AG04450 (cell line): ENCODE results near the gene TRIM29. TPM values are rescaled to one million over a fixed set of nuclear protein-coding genes. Genes with fewer than 3 reads are reported as not detected.

Source experiments
- CTCF ChIA-PET: fragments of 300-600, 350-600 bp; formaldehyde crosslinking; extraction: SDS; loops from one replicate; lab custom pipeline; 2022; ENCODE audit warnings: antibody characterized with exemption, inconsistent platforms; lab: Charles Lee
- POLR2A ChIA-PET: fragments of 350-600 bp; formaldehyde crosslinking; extraction: SDS; loops from one replicate; lab custom pipeline; 2021; ENCODE audit warnings: antibody characterized with exemption, inconsistent platforms; lab: Yijun Ruan, JAX
- DNase-seq: peaks from one replicate; pipeline ENCODE4 v3.0.0-alpha.2; 2011; ENCODE audit warnings: low read depth, low spot score
- H3K27ac ChIP-seq: one replicate; pipeline ENCODE4 v1.5.1; 2012; ENCODE audit warnings: low read depth, low read length, control low read depth
- H3K27me3 ChIP-seq: one replicate; pipeline ENCODE4 v1.6.0; 2012; ENCODE audit warnings: low read length; ENCODE audit not compliant: control insufficient read depth, insufficient read depth
- H3K4me3 ChIP-seq: 2 replicates; pipeline ENCODE4 v1.5.1; 2011; ENCODE audit warnings: mild to moderate bottlenecking, low read depth, low read length, control low read depth
- H3K9me3 ChIP-seq: 2 replicates; pipeline ENCODE4 v1.5.1; 2012; ENCODE audit warnings: low read length; ENCODE audit not compliant: control insufficient read depth, insufficient read depth
- CTCF ChIP-seq: IDR thresholded peaks from 2 replicates; pipeline ENCODE4 v1.5.1; 2011; ENCODE audit warnings: low read depth, low read length, control low read depth, inconsistent platforms
- polyA plus RNA-seq: library from polyadenylated mRNA; depleted of rRNA; stranded (reverse); fragments of >200 nt; gene quantifications from 2 replicates; pipeline ENCODE4 v1.2.3, GENCODE V29; 2011

Gene TRIM29
- polyA plus RNA-seq, 1 experiment, result 0.07 TPM

GRCh38 chr11:120130176-120130980, 7.5 kb downstream of the TRIM29 start:
- TF ChIP-seq CTCF, result no peak
- Histone ChIP-seq H3K4me3 (no peak overlapping the region), H3K27ac (no peak overlapping the region), H3K9me3 (no peaks in the 10 kb centered on the region), H3K27me3 (peaks cover 36% of the 10 kb centered on the region)
- DNase-seq, result no peak
- ChIA-PET CTCF (no interaction called here), POLR2A (no interaction called here)

GRCh38 chr11:120129570-120129969, 8.3 kb downstream of the TRIM29 start:
- Histone ChIP-seq H3K27me3 (peaks cover 30% of the 10 kb centered on the region), H3K9me3 (no peaks in the 10 kb centered on the region), H3K27ac (no peak overlapping the region), H3K4me3 (no peak overlapping the region)
- DNase-seq, result no peak
- POLR2A ChIA-PET, result no interaction called here
- CTCF ChIA-PET, result no interaction called here
- no peak for TF ChIP-seq CTCF

- no peak for DNase-seq
- Histone ChIP-seq H3K27me3 (peaks cover 29% of the 10 kb centered on the region), H3K9me3 (no peaks in the 10 kb centered on the region), H3K27ac (no peak overlapping the region), H3K4me3 (no peak overlapping the region)
- POLR2A ChIA-PET, result no interaction called here
- CTCF ChIA-PET, result interaction anchor here (1.0 kb wide), 1 partner anchor 174 kb away, joined by 3 read pairs; no protein-coding TSS in a partner anchor
- TF ChIP-seq CTCF, result no peak
These were observed 9.4 kb downstream of the TRIM29 start for GRCh38 chr11:120128392-120129119.

- TF ChIP-seq CTCF, result no peak
- POLR2A ChIA-PET, result no interaction called here
- no peak overlapping the region for H3K4me3 ChIP-seq
- no peaks in the 10 kb centered on the region for H3K9me3 ChIP-seq
- CTCF ChIA-PET, result no interaction called here
- no peak for DNase-seq
- H3K27me3 ChIP-seq, result peaks cover 25% of the 10 kb centered on the region
- H3K27ac ChIP-seq, result no peak overlapping the region
These were observed 10.7 kb downstream of the TRIM29 start for GRCh38 chr11:120127236-120127635.

GRCh38 chr11:120126620-120127019, 11.3 kb downstream of the TRIM29 start:
- CTCF ChIA-PET, result interaction anchor here (1.3 kb wide), 1 partner anchor 18 kb away, joined by 4 read pairs; no protein-coding TSS in a partner anchor
- DNase-seq, result no peak
- no peak overlapping the region for H3K27ac ChIP-seq
- TF ChIP-seq CTCF, result no peak
- H3K4me3 ChIP-seq, result no peak overlapping the region
- POLR2A ChIA-PET, result no interaction called here
- peaks cover 26% of the 10 kb centered on the region for H3K27me3 ChIP-seq
- no peaks in the 10 kb centered on the region for H3K9me3 ChIP-seq
